DND-41 (cell line): ENCODE results near the gene PHF13.

ENCODE experiments used
- ATAC-seq: fragments of 200-7000 bp; cut with Tn5 transposase; 3 replicates; pipeline ENCODE4 v1.9.1; 2021; ENCODE audit warnings: low read depth; ENCODE audit not compliant: insufficient read depth
- DNase-seq: peaks from one replicate; pipeline ENCODE4 v3.0.0-alpha.2; 2020
- H2AFZ ChIP-seq: 2 replicates; pipeline ENCODE4 v1.6.0; 2012; ENCODE audit warnings: low read depth, low read length
- H3K27ac ChIP-seq: 2 replicates; pipeline ENCODE4 v1.5.1; 2012; ENCODE audit warnings: low read length, inconsistent platforms
- H3K27me3 ChIP-seq: fragments of 200-600 bp; sonication (generic); 2 replicates; pipeline ENCODE4 v1.6.0; 2012; ENCODE audit warnings: low read length, mild to moderate bottlenecking, inconsistent platforms; ENCODE audit not compliant: insufficient read depth, poor library complexity
- H3K36me3 ChIP-seq: 2 replicates; pipeline ENCODE4 v1.5.1; 2012; ENCODE audit warnings: low read length, inconsistent platforms; ENCODE audit not compliant: insufficient read depth
- H3K4me1 ChIP-seq: 2 replicates; pipeline ENCODE4 v1.5.1; 2012; ENCODE audit warnings: mild to moderate bottlenecking, low read length; ENCODE audit not compliant: insufficient read depth
- H3K4me2 ChIP-seq: 2 replicates; pipeline ENCODE4 v1.6.0; 2012; ENCODE audit warnings: mild to moderate bottlenecking, moderate library complexity, low read length, inconsistent platforms; ENCODE audit not compliant: insufficient read depth
- H3K4me3 ChIP-seq, 2 experiments: fragments of 200-600 bp in 1 of 2; shearing (Covaris generic) in 1 of 2; 2 replicates each; pipeline ENCODE4 v1.5.1; 2012 to 2016; ENCODE audit warnings: inconsistent platforms in 2 of 2, low read length in 2 of 2, mild to moderate bottlenecking in 2 of 2, low read depth in 1 of 2, moderate library complexity in 1 of 2
- H3K79me2 ChIP-seq: 2 replicates; pipeline ENCODE4 v1.6.0; 2012; ENCODE audit warnings: low read length, inconsistent platforms; ENCODE audit not compliant: insufficient read depth
- H3K9ac ChIP-seq: 2 replicates; pipeline ENCODE4 v1.6.0; 2012; ENCODE audit warnings: low read depth, mild to moderate bottlenecking, inconsistent platforms, low read length, moderate library complexity
- H3K9me3 ChIP-seq: 2 replicates; pipeline ENCODE4 v1.5.1; 2012; ENCODE audit warnings: low read length, moderate library complexity, mild to moderate bottlenecking, inconsistent platforms; ENCODE audit not compliant: insufficient read depth, severe bottlenecking
- H4K20me1 ChIP-seq: 2 replicates; pipeline ENCODE4 v1.6.0; 2012; ENCODE audit warnings: low read length; ENCODE audit not compliant: insufficient read depth
- EZH2 ChIP-seq: IDR thresholded peaks from 3 replicates; pipeline ENCODE4 v1.6.1; 2012; ENCODE audit warnings: borderline replicate concordance, low read depth, mild to moderate bottlenecking, moderate library complexity, low read length, inconsistent platforms; ENCODE audit not compliant: severe bottlenecking
- TF ChIP-seq, protein P1 (sequence below): IDR thresholded peaks from 2 replicates; pipeline ENCODE4 v1.5.1; 2012; ENCODE audit warnings: borderline replicate concordance, low read length, moderate library complexity, mild to moderate bottlenecking; ENCODE audit not compliant: poor library complexity, severe bottlenecking; ENCODE audit errors: extremely low read depth

The PHF13 gene

DNA sequence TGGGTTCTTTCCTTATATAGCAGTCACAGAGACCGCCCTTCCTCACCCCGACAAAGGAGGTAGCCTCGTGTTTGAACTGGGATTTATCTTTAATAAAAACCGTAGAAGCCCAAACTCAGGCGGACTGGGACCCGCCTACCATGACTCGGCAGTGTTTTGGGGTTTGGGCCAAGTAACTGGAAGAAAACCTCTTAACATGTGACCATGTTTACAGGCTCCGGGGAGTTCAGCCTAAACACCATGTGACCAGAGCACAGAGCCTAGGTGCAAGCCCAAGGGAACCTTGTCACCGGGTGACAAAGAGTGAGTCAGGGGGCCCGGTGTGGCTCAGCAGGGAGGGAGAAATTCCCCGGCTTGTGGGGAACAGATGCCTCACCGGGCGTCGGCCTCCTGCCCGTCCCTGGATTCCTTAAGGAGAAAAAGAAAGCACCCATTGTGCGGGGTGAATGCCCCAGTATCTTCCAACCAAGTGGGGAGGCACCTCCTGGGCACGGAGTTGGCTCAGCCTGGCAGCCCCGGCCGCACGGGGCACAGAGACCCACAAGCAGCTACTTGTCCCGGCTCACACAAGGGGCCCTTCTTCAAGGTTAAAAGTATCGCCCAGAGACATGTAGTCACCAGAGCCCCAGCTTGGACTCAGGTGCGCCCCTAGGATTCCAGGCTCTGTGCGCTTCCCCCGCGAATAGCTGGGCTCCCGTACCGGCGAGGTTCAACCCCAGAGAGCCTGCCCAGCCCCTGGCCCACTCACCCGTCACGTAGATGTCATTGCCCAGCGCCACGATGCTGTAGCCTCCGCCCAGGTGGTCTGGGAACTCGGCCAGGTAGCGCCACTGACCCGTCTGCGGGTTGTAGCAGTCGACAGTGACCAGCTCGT, 12.2 kb upstream of the PHF13 start:
- H3K4me2 ChIP-seq = peak overlapping the region; percentile 89
- H4K20me1 ChIP-seq = peaks cover 46% of the 10 kb centered on the region
- no peaks in the 10 kb centered on the region for H3K27me3 ChIP-seq
- H2AFZ ChIP-seq = peak overlapping the region; percentile 76
- H3K79me2 ChIP-seq = peaks cover 52% of the 10 kb centered on the region
- peak overlapping the region; percentile 52 to 84 for H3K4me3 ChIP-seq
- peaks cover 62% of the 10 kb centered on the region for H3K4me1 ChIP-seq
- H3K27ac ChIP-seq = peak overlapping the region; percentile 85
- DNase-seq (peak; percentile 62), ATAC-seq (peak; percentile 47)
- no peak for TF ChIP-seq EZH2
- TF ChIP-seq, protein P1, sequence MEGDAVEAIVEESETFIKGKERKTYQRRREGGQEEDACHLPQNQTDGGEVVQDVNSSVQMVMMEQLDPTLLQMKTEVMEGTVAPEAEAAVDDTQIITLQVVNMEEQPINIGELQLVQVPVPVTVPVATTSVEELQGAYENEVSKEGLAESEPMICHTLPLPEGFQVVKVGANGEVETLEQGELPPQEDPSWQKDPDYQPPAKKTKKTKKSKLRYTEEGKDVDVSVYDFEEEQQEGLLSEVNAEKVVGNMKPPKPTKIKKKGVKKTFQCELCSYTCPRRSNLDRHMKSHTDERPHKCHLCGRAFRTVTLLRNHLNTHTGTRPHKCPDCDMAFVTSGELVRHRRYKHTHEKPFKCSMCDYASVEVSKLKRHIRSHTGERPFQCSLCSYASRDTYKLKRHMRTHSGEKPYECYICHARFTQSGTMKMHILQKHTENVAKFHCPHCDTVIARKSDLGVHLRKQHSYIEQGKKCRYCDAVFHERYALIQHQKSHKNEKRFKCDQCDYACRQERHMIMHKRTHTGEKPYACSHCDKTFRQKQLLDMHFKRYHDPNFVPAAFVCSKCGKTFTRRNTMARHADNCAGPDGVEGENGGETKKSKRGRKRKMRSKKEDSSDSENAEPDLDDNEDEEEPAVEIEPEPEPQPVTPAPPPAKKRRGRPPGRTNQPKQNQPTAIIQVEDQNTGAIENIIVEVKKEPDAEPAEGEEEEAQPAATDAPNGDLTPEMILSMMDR = peak; percentile 17
- H3K36me3 ChIP-seq = peaks cover 33% of the 10 kb centered on the region
- H3K9me3 ChIP-seq = no peaks in the 10 kb centered on the region
- H3K9ac ChIP-seq = peak overlapping the region; percentile 68

DNA sequence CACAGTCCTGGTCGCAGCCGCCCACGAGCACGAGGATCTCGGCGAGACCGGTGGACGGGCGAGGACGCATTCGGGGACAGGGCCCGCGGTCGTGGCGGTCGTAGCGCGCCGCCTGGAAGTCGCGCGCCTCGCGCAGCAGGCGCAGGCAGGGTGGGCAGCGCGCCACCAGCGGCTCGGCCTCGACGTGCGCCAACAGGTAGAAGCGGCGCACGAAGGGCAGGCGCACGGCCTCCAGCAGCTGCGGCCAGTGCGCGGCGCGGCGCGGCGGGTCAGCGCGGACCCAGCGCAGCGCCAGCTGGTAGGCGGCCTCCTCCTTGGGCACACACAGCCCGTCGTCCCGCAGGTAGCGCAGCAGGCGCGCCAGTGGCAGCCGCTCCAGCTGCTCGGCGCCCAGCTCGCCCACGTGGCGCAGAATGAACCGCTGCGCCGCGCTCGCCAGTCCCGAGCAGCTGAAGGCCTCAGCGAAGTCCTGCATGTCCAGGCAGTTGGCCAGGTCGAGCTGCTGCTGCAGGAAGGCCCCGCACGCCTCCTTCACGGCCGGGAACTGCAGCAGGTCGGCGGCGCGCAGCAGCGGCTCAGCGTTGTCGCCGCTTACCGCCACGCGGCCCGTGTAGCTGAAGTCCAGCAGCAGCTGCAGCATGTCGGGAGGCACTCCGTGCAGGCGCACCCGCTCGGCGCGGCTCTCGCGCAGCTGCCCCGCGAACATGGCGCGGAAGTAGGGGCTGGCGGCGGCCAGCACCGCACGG, 11.4 kb upstream of the PHF13 start:
- Histone ChIP-seq H3K79me2 (peaks cover 44% of the 10 kb centered on the region), H4K20me1 (peaks cover 38% of the 10 kb centered on the region), H3K36me3 (peaks cover 25% of the 10 kb centered on the region), H3K27me3 (no peaks in the 10 kb centered on the region), H3K9ac (peak overlapping the region; percentile 68), H3K4me1 (peaks cover 58% of the 10 kb centered on the region), H3K4me3 (peak overlapping the region; percentile 52 to 84), H3K4me2 (peak overlapping the region; percentile 89), H2AFZ (peak overlapping the region; percentile 76), H3K27ac (peak overlapping the region; percentile 85), H3K9me3 (no peaks in the 10 kb centered on the region)
- DNase-seq (peak; percentile 68), ATAC-seq (peak; percentile 66)
- TF ChIP-seq EZH2 = no peak
- TF ChIP-seq, protein P1 = no peak

DNA sequence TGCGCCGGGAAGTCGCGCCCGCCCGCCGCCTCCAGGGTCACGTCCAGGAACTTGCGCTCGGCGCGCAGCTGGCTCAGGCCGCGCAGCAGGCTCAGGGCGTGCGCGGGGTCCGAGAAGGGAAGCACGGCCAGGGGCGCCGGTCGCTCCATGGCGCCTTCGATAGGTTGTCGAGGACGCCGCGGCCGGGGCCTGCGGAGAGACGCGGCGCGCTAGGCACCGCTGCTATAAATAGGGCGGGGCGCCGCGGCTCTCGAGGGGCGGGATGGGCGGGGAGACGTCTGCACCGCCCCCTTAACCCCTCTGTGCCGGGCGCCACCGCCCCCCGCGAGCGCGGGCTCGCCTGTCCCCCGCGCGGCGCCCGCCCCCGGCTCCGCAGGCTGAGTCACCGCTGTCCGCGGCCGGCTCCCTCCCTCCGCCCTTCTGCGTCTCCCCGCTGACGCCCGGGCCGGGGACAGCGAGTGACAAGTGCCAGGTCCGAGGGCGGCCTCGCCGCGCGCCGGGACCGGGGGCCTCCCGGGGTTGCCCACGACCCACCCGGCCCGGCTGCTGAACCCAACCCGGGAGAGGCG, 10.8 kb upstream of the PHF13 start, which contains the start of gene KLHL21:
Gene KLHL21, minus strand, starts transcription at position 201 of the 569 bp plus-strand sequence. Its CDS starts 52 bp downstream, at position 149.
- peak within 1 kb of the TSS; percentile 85 for H3K27ac ChIP-seq
- peak within 1 kb of the TSS; percentile 76 for H2AFZ ChIP-seq
- peaks cover 18% of the 10 kb centered on the region for H3K36me3 ChIP-seq
- ATAC-seq (peak; percentile 70), DNase-seq (peak; percentile 73)
- H3K4me1 ChIP-seq = peaks cover 52% of the 10 kb centered on the region
- TF ChIP-seq, protein P1 = no peak
- TF ChIP-seq EZH2 = no peak
- H3K4me3 ChIP-seq = peak within 1 kb of the TSS; percentile 52 to 84
- no peaks in the 10 kb centered on the region for H3K9me3 ChIP-seq
- H4K20me1 ChIP-seq = peaks cover 31% of the 10 kb centered on the region
- H3K9ac ChIP-seq = peak within 1 kb of the TSS; percentile 68
- H3K79me2 ChIP-seq = peaks cover 38% of the 10 kb centered on the region
- H3K27me3 ChIP-seq = no peaks in the 10 kb centered on the region
- H3K4me2 ChIP-seq = peak within 1 kb of the TSS; percentile 89
